Measurements from ENCODE around the gene DPAGT1.

- TF ChIP-seq POLR2A (IDR thresholded peaks at IDR 0.05) (no peak), POLR2AphosphoS5 (IDR thresholded peaks at IDR 0.05; ENCODE audit: insufficient read depth in 1 of 2, low read depth in 1 of 2) (no peak), CTCF (IDR thresholded peaks at IDR 0.05) (no peak)
Observed at GRCh38 chr11:119048644-119049043, 53.0 kb downstream of the DPAGT1 start.
